Ishikawa (cell line): ENCODE results near the gene KDM5B.

Source experiments
- CEBPB ChIP-seq: IDR thresholded peaks from 2 replicates; pipeline ENCODE4 v1.6.1; 2012
- CREB1 ChIP-seq: IDR thresholded peaks from 2 replicates; pipeline ENCODE4 v1.6.1; 2012; ENCODE audit warnings: low read depth
- EGR1 ChIP-seq: IDR thresholded peaks from 2 replicates; pipeline ENCODE4 v1.6.1; 2012
- EP300 ChIP-seq: IDR thresholded peaks from 2 replicates; pipeline ENCODE4 v1.6.1; 2012; ENCODE audit warnings: borderline replicate concordance
- RAD21 ChIP-seq: IDR thresholded peaks from 2 replicates; pipeline ENCODE4 v1.6.1; 2012; ENCODE audit warnings: low read depth
- TAF1 ChIP-seq: IDR thresholded peaks from 2 replicates; pipeline ENCODE4 v1.6.1; 2012; ENCODE audit warnings: low read depth, mild to moderate bottlenecking
- TEAD4 ChIP-seq: IDR thresholded peaks from 2 replicates; pipeline ENCODE4 v1.6.1; 2012
- YY1 ChIP-seq: IDR thresholded peaks from 2 replicates; pipeline ENCODE4 v1.6.1; 2012; ENCODE audit warnings: low read depth
- TF ChIP-seq, protein P1 (sequence below): IDR thresholded peaks from 2 replicates; pipeline ENCODE4 v1.6.1; 2012
- TF ChIP-seq, protein P2 (sequence below): IDR thresholded peaks from 2 replicates; pipeline ENCODE4 v1.6.1; 2012; ENCODE audit warnings: low read depth, mild to moderate bottlenecking

DNA sequence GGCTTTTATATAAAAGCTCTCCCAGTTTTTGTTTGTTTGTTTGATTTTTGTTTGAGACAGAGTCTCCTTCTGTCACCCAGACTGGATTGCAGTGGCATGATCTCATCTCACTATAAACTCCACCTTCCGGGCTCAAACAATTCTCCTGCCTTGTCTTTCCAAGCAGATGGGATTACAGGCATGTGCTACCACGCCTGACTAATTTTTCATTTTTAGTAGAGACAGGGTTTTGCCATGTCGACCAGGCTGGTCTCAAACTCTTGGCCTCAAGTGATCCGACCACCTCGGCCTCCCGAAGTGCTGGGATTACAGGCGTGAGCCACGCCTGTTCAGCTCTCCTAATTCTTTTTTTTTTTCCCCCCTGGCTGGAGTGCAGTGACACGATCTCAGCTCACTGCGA, 6.9 kb upstream of the KDM5B start:
- TF ChIP-seq TAF1 (no peak), EP300 (no peak), RAD21 (no peak), CEBPB (no peak), EGR1 (no peak), TEAD4 (no peak), YY1 (no peak), CREB1 (no peak)
- TF ChIP-seq, protein P1, sequence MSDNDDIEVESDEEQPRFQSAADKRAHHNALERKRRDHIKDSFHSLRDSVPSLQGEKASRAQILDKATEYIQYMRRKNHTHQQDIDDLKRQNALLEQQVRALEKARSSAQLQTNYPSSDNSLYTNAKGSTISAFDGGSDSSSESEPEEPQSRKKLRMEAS: no peak
- TF ChIP-seq, protein P2, sequence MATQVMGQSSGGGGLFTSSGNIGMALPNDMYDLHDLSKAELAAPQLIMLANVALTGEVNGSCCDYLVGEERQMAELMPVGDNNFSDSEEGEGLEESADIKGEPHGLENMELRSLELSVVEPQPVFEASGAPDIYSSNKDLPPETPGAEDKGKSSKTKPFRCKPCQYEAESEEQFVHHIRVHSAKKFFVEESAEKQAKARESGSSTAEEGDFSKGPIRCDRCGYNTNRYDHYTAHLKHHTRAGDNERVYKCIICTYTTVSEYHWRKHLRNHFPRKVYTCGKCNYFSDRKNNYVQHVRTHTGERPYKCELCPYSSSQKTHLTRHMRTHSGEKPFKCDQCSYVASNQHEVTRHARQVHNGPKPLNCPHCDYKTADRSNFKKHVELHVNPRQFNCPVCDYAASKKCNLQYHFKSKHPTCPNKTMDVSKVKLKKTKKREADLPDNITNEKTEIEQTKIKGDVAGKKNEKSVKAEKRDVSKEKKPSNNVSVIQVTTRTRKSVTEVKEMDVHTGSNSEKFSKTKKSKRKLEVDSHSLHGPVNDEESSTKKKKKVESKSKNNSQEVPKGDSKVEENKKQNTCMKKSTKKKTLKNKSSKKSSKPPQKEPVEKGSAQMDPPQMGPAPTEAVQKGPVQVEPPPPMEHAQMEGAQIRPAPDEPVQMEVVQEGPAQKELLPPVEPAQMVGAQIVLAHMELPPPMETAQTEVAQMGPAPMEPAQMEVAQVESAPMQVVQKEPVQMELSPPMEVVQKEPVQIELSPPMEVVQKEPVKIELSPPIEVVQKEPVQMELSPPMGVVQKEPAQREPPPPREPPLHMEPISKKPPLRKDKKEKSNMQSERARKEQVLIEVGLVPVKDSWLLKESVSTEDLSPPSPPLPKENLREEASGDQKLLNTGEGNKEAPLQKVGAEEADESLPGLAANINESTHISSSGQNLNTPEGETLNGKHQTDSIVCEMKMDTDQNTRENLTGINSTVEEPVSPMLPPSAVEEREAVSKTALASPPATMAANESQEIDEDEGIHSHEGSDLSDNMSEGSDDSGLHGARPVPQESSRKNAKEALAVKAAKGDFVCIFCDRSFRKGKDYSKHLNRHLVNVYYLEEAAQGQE: no peak
